LoVo (cell line): ENCODE results near the gene OXTR.
A peak's percentile ranks its signal among the peaks of the same experiment; 100 is the strongest.

Experiments
- DNase-seq: peaks from one replicate; pipeline ENCODE4 v3.0.0-alpha.2; 2016; ENCODE audit warnings: low spot score

Gene OXTR

DNA sequence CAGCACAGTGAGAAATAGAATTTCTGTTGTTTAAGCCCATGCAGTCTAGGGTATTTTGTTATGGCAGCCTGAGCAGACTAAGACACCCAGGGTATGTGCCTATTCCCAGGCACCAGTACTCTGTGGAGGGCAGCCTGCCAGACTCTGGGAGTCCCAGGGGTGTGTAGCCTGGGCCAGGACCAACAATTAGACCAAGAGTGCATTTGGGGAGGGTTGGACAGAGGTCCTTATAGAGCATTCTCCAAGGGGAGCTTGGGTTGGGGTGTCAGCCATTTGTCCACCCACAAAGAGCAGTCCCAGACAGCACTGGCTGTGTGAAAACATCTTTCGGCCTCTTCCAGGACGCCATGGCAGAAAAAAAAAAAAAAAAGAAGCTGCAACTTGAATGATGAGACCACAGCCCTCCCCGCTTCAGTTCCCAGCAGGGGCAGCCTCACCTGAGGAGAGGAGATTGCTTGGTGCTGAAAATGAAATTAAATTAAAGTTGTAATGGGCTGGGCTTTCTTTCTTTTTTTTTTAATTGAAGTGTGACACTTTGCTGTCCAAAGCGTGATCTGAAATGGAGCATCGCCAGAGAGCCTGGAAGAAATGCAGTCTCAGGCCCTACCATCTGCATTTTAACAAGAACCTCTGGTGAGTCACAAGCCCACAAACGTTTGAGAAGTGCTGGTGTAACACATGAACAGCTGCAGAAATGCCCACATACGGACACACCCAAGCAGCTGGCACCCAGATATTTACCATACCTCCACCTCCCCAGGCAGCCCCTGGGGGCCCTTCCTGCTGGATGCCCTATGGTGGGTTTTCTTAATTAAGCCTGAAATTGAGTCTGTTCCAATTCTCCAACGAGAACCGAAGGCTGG, 57.1 kb downstream of the OXTR start:
- DNase-seq = peak; percentile 11

GRCh38 chr3:8709801-8710507, 59.5 kb downstream of the OXTR start:
- DNase-seq = no peak

DNA sequence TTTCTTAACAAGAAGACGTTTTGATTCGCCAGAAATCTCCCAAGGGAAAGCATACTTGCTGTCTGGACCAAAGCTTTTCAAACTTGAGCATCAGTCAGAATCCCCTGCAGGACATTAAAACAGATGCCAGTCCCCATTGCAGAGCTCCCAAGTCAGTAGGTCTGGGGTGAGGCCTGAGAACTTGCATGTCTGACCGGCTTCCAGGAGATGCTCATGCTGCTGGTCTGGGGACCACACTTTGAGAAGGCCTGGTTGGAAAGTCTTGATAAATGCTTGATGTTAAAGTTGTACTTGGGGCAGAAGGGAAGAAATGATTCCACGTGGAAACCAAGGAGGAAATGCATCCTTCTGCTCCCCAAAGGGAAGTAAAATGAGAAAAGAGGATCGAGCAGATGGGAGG, 60.1 kb downstream of the OXTR start:
- DNase-seq = no peak

- DNase-seq = no peak
Measured at GRCh38 chr3:8705575-8705974, 63.8 kb downstream of the OXTR start.

GRCh38 chr3:8702560-8702959, 66.9 kb downstream of the OXTR start:
- DNase-seq = no peak
